ACHN (cell line): ENCODE results near the gene VWA5B2.

Experiments
- DNase-seq: peaks from one replicate; pipeline ENCODE4 v3.0.0-alpha.2; 2015
- in situ Hi-C: cut with HindIII; loops from 2 replicates; pipeline ENCODE4 v1.10.0; 2017; ENCODE audit warnings: low sequenced_read_pairs, low pct_ligation_motif_present, low pct_unique_long_range_greater_than_20kb

Gene VWA5B2

GRCh38 chr3:184238246-184238818 is 8.9 kb downstream of the VWA5B2 start:
- in situ Hi-C loops = no loop called here

GRCh38 chr3:184239221-184239620 is 9.8 kb downstream of the VWA5B2 start:
- DNase-seq = no peak
- in situ Hi-C loops = no loop called here

More at GRCh38 chr3:184238246-184238818, 8.9 kb downstream of the VWA5B2 start:
- DNase-seq = no peak

- no peak for DNase-seq
- in situ Hi-C loops = no loop called here
Observed at GRCh38 chr3:184239708-184240107, 10.3 kb downstream of the VWA5B2 start.

DNA sequence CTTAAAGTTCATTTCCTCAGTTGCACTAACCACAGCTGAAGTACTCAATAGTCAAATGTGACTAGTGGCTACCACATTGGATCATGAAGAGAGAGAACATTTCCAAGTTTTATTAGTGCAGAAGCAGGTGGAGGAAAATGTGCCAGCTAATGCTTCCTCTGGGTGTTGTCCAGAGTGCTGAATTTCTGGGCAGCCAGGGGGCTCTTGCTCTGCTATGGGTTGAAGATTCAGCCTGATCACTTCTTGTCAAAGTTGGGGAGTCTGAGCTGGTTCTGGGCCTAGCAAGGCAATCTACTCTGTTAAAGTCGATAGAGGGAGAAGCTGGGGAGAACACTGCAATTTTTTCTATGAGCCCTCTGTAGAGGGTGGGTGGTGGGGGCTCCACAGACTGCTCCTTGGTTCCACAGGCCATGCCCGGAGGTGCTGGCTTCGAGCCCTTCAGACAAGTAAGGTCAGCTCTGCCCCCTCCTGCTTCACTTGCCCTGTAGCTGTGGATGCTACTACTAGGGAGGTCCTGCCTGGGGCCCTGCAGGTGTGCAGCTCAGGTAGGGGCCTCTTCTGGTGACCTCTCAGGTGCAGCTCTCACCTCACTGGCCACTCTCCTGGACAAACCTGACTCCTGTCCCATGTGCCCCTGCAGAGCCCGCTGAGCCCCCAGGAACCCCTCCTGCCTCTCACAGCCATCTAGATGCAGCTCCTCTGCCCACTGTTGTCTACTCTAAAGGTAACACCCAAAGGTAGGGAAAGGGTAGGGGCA is 11.2 kb downstream of the VWA5B2 start:
- peak; percentile 50 for DNase-seq
- in situ Hi-C loops = no loop called here

- in situ Hi-C loops = no loop called here
- DNase-seq = no peak
Observed at GRCh38 chr3:184241141-184241446, 11.7 kb downstream of the VWA5B2 start.

- in situ Hi-C loops = no loop called here
Observed at GRCh38 chr3:184241447-184242296, 12.3 kb downstream of the VWA5B2 start.

DNA sequence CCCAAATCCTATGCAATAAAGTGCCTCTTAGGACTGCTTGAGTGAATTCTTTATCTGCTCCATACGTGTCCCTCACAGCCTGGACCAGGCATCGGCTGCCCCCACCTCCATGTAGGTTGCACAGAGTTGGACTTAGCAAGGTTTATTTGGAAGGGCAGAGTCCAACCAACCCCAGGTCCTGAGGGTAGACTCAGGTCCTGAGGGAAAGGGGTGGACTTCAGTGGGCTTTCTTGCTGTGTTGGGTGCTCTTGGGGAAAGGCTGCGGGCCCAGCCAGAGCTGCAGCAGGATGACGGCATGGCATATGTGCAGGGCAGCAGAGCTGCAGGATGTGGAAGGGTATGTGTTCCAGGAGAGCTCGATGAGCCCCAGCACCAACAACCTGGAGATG is 12.9 kb downstream of the VWA5B2 start:
- in situ Hi-C loops = no loop called here
- no peak for DNase-seq

More at GRCh38 chr3:184241447-184242296, 12.3 kb downstream of the VWA5B2 start:
- DNase-seq = no peak

DNA sequence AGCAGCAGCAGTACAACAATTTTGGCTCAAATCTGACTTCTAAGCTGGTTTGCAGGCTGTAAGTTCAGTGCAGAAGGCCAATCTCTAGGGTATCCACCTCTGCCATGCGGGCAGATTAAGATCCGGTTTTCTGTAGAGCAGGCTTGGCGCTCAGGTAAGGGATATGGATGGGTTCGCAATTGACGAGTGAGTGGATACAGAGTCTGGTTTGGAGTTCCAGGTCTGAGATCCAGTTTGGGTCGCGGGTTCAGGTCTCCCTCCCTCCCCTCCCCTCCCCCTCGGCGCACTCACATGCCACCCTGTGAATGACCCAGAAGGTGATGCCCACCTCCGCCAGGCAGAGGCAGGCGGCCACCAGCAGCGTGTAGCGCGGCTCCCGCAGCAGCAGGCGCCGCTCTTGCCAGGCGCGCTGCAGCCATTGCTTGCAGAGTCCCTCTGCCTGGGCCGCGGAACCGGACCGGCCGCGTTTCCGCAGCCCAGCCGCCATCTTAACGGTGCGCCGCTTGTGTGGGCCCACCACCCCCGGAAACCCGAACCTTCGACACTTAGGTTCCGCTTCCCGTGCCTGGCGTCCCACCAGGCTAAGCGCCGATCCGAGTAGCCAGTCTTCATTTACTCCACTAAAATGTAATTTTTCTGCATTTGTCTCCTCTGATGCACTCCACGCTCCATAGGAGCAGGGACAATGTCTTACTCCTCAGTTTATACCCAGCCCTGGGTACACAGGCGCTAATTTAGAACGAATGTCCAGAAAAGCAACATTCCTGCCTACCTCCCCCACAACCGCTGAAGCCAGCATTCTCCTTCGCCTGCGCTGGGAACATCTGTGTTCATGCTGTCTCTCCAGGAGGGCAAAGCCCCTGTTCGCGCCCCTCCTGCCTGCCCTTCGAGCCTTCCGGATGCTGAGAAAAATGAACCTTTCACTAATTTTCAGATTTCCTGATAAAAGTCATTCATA is 19.3 kb downstream of the VWA5B2 start, which contains the start of gene ALG3:
TSS of gene ALG3 (minus strand) at position 509 of the 958 bp plus-strand sequence. CDS start at position 487, 22 bp downstream.
- DNase-seq = peak; percentile 81
- in situ Hi-C loops = no loop called here

GRCh38 chr3:184249412-184250166 is 20.2 kb downstream of the VWA5B2 start, which contains the start of gene EEF1AKMT4:
EEF1AKMT4 (plus strand) TSS chr3:184249672; CDS start chr3:184249695, 23 bp downstream.
- in situ Hi-C loops = no loop called here

DNA sequence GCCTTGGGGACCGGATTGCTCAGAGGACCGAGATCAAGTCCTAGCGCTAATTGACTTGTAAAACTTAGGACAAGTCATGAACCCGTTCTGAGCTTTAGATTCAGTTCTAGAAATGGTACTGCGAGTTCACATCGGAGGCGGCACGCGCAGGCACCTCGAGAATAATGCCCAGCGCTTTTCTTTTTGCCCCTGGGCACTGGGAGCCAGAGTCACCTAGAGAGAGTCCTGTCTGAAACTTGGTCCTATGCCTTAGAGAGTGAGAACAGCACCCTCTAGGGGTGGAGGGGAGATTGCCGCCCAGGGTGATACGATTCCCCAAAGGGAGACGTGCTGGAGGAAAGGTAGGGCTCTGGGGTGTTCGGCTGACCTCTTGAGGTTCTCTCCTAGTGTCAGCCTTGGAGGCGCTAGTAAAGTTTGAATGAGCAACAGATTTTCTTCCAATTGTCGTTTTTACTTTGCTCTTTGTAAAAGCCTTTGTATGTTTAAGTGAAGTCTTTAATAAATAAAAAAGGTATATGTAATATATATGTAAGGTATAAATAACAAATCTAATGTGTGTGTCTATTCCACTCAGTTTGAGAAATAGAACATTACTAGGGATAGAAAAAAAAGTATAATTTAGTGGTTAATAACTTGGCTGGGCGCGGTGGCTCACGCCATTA is 20.9 kb downstream of the VWA5B2 start:
- in situ Hi-C loops = no loop called here
- peak; percentile 90 for DNase-seq

More at GRCh38 chr3:184249412-184250166, 20.2 kb downstream of the VWA5B2 start, which contains the start of gene EEF1AKMT4:
- peak; percentile 94 for DNase-seq

- in situ Hi-C loops = no loop called here
- no peak for DNase-seq
Observed at GRCh38 chr3:184255291-184256039, 26.1 kb downstream of the VWA5B2 start.

GRCh38 chr3:184257083-184257915 is 27.9 kb downstream of the VWA5B2 start:
- no peak for DNase-seq
- in situ Hi-C loops = no loop called here

DNA sequence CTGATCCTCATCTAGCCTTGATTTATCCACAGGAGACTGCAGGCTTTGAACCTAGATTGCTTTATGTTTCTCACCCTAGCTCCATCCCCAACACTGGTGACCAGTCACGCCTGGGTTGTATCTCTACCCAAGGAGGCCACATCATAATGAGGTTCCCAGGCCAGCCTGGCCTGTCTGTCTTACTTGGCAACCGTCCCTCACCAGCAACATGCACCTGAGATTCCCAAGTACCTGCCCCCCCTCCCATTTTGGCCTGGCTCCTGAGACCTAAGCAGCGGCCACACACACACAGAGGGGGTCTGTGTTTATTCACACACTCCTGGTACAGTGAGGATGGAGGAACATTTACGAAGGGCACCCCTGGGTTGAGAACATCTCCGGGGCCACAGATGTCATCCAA is 29.5 kb downstream of the VWA5B2 start:
- DNase-seq = no peak
- in situ Hi-C loops = no loop called here

- no peak for DNase-seq
- in situ Hi-C loops = no loop called here
Observed at GRCh38 chr3:184259396-184259877, 30.1 kb downstream of the VWA5B2 start.

DNA sequence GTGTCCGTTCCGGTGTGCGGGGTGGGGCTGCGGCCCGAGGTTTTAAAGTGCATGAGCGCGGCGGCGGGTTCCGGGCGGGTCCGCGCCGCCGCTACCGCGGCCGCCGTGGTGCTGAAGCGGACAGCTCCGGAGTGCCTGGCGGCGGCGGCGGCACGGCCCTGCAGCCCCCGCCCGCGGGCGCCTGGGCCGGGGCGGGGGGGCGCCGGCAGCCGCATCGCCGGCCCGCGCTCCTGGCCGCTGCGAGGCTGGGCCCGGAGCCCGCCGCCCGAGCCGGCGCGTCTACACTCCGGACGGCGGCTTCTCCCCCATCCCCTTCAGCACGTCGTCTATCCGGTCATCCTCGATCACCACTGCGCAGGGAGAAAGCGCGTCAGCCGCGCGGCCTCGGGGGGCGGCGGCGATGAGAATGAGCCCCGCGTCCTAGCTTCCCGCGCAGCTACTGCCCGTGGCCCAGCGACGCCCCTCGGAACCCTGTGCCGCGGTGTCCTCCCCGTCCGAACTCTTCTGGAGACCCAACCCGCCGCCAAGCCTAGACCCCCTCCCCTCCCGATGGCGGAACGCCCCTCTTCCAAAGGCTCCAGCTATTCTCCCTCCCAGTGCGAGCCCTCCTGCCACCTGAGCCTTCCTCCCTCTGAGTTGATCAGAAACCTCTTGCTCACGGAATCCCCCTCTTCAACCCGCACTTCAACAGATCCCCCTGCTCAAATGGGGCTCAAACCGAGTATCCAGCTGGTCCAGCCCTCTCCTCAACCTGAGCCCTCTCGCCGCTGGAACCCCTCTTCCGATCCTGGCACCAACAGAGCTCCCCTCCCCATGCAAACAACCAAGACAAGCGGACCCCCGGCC is 30.7 kb downstream of the VWA5B2 start:
- in situ Hi-C loops = no loop called here
- peak; percentile 39 for DNase-seq
